Body of pancreas (tissue), 4 donors: ENCODE results near the gene OR5K4. TPM values are rescaled to one million over a fixed set of nuclear protein-coding genes. Genes with fewer than 3 reads are reported as not detected.

ENCODE experiments used
- ATAC-seq: fragments of 150-250 bp; one replicate; pipeline ENCODE4 v1.9.1; 2016
- DNase-seq, 4 donors: peaks; one replicate each; pipeline ENCODE4 v3.0.0-alpha.2; 2019
- H3K27ac ChIP-seq, 4 donors: fragments of 200-600 bp; sonication (generic); 1 replicate in 3 of 4; 2 replicates in 1 of 4; pipeline versions ENCODE4 v1.5.1 to v1.6.1; 2016 to 2019; ENCODE audit warnings: mild to moderate bottlenecking in 1 of 4, mixed read lengths in 1 of 4, moderate library complexity in 1 of 4
- H3K27me3 ChIP-seq, 2 donors: fragments of 200-600 bp; sonication (generic); one replicate each; pipeline ENCODE4 v1.6.0; 2016; ENCODE audit warnings: mild to moderate bottlenecking in 1 of 2
- H3K36me3 ChIP-seq, 2 donors: fragments of 200-600 bp; sonication (generic); replicated peaks in 1 of 2; 2 replicates each; pipeline ENCODE4 v1.5.1; 2016; ENCODE audit warnings: low read depth in 2 of 2; ENCODE audit not compliant: insufficient read depth in 1 of 2
- H3K4me1 ChIP-seq: fragments of 200-600 bp; sonication (generic); one replicate; pipeline ENCODE4 v1.6.0; 2016
- H3K4me3 ChIP-seq, 2 donors: fragments of 200-600 bp; sonication (generic); 1 replicate in 1 of 2; 2 replicates in 1 of 2; pipeline ENCODE4 v1.5.1; 2016 to 2019
- H3K9me3 ChIP-seq, 3 donors: fragments of 200-600 bp; sonication (generic); 1 replicate in 2 of 3; 2 replicates in 1 of 3; pipeline ENCODE4 v1.5.1; 2016
- POLR2A ChIP-seq, 3 donors: fragments of 450-650 bp; IDR thresholded peaks; one replicate each; pipeline ENCODE4 v1.6.1; 2016; ENCODE audit warnings: antibody characterized with exemption in 3 of 3, mild to moderate bottlenecking in 2 of 3
- WGBS, 2 donors: methylation state at CpG; one replicate each; pipeline ENCODE4 v1.1.5; 2017; 5-methylcytosine and 5-hydroxymethylcytosine counted together
- intact Hi-C: fragments of 100-400 bp; cut with DNase I; formaldehyde crosslinking; loops from one replicate; pipeline ENCODE4 v1.15.1; 2023
- total RNA-seq, 2 donors: library from RNA; depleted of rRNA; stranded (reverse); fragments of >200 nt; gene quantifications; one replicate each; pipeline ENCODE4 v1.1.0, GENCODE V29; 2016
- TF ChIP-seq, protein P1 (sequence below), 7 experiments: fragments of 450-650 bp in 4 of 7; fragments of 200-600 bp in 3 of 7; sonication (generic) in 3 of 7; IDR thresholded peaks; one replicate each; pipeline ENCODE4 v1.5.1; 2016 to 2019; ENCODE audit warnings: antibody characterized with exemption in 7 of 7

Gene OR5K4, protein sequence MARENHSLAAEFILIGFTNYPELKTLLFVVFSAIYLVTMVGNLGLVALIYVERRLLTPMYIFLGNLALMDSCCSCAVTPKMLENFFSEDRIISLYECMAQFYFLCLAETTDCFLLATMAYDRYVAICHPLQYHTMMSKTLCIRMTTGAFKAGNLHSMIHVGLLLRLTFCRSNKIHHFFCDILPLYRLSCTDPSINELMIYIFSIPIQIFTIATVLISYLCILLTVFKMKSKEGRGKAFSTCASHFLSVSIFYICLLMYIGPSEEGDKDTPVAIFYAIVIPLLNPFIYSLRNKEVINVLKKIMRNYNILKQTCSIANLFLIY
- total RNA-seq: not detected

DNA sequence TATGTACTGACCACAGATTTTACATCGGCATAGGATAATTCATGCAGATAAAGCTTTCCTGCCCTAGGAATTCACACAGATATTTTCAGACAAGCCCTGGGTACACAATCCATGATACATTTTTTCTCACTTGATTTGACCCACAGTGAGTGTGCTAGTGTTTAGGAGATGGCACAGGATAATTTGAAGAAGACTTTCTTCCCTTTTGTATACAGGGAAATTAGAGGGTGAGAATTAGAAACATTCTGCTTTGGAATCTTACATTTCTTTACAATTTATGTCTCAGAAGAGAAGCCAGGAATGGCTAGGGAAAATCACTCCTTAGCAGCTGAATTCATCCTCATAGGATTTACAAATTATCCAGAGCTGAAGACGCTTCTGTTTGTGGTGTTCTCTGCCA lies at the start of gene OR5K4:
TSS of gene OR5K4 (plus strand) at position 301 of the 400 bp plus-strand sequence. CDS start at position 301, 0 bp downstream.
- 52 to 60% methylated on average over 2 of the region's 2 CpGs for WGBS, 2 donors

DNA sequence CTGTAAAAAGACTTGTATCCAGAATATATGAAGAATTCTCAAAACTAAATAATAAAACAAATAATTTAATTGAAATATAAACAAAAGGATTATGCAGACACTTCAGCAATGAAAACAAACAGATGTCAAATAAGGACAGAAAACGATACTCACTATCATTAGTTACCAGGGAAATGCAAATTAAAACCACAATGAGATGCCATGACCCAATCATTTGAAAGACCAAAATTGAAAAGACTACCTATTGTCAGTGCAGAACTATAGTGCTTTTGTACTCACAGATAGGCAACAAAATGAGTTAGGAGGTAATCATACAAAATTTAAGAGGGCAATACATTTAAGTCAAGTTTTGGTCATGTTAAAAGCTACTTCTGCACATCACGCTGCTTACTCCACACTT lies 31.6 kb upstream of the OR5K4 start:
- ATAC-seq: no peak
- Histone ChIP-seq H3K27me3 (no peaks in the 10 kb centered on the region), H3K9me3 (no peaks in the 10 kb centered on the region), H3K36me3 (no peaks in the 10 kb centered on the region), H3K4me1 (peaks cover 9% of the 10 kb centered on the region), H3K4me3 (no peak overlapping the region), H3K27ac (no peak overlapping the region)
- intact Hi-C loops: no loop called here
- WGBS, 2 donors: 69 to 81% methylated on average over 2 of the region's 2 CpGs
- TF ChIP-seq, protein P1, sequence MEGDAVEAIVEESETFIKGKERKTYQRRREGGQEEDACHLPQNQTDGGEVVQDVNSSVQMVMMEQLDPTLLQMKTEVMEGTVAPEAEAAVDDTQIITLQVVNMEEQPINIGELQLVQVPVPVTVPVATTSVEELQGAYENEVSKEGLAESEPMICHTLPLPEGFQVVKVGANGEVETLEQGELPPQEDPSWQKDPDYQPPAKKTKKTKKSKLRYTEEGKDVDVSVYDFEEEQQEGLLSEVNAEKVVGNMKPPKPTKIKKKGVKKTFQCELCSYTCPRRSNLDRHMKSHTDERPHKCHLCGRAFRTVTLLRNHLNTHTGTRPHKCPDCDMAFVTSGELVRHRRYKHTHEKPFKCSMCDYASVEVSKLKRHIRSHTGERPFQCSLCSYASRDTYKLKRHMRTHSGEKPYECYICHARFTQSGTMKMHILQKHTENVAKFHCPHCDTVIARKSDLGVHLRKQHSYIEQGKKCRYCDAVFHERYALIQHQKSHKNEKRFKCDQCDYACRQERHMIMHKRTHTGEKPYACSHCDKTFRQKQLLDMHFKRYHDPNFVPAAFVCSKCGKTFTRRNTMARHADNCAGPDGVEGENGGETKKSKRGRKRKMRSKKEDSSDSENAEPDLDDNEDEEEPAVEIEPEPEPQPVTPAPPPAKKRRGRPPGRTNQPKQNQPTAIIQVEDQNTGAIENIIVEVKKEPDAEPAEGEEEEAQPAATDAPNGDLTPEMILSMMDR (IDR thresholded peaks at IDR 0.05): no peak
- no peak for TF ChIP-seq POLR2A (IDR thresholded peaks at IDR 0.05)
- no peak for DNase-seq

More for the DNA sequence above, at the start of gene OR5K4:
- Histone ChIP-seq H3K4me3 (no peak within 1 kb of the TSS), H3K27me3 (no peaks in the 10 kb centered on the region), H3K36me3 (no peaks in the 10 kb centered on the region), H3K4me1 (no peaks in the 10 kb centered on the region), H3K27ac (no peak within 1 kb of the TSS), H3K9me3 (no peaks in the 10 kb centered on the region)
- TF ChIP-seq, protein P1 (IDR thresholded peaks at IDR 0.05): no peak
- no peak for TF ChIP-seq POLR2A (IDR thresholded peaks at IDR 0.05)
- intact Hi-C loops: no loop called here
- no peak for ATAC-seq
- no peak for DNase-seq

DNA sequence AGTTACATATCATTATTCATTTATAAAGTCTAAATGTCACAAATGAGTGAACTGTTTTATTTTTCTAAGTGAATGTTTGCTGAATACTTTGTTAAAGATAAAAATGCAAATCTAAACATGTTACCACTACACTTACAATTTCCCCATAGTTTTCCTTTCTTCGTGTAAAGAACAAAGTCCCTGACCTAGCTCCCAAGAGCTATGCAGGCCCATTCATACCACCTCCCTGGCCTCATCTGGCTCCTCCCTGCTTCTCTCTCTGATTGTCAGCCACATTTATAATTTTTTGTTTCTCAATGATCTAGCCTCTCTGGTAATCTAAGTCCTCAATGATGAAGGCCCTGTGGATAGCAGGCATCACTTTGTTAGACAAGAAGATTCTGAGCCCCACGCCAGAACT lies 31.0 kb upstream of the OR5K4 start:
- DNase-seq (no peak), ATAC-seq (no peak)
- intact Hi-C loops: no loop called here
- H3K36me3 ChIP-seq: no peaks in the 10 kb centered on the region
- H3K27ac ChIP-seq: no peak overlapping the region
- H3K4me3 ChIP-seq: no peak overlapping the region
- peaks cover 9% of the 10 kb centered on the region for H3K4me1 ChIP-seq
- 61 to 65% methylated on average over 2 of the region's 2 CpGs for WGBS, 2 donors
- no peaks in the 10 kb centered on the region for H3K9me3 ChIP-seq
- no peak for TF ChIP-seq POLR2A (IDR thresholded peaks at IDR 0.05)
- TF ChIP-seq, protein P1 (IDR thresholded peaks at IDR 0.05): no peak
- no peaks in the 10 kb centered on the region for H3K27me3 ChIP-seq

DNA sequence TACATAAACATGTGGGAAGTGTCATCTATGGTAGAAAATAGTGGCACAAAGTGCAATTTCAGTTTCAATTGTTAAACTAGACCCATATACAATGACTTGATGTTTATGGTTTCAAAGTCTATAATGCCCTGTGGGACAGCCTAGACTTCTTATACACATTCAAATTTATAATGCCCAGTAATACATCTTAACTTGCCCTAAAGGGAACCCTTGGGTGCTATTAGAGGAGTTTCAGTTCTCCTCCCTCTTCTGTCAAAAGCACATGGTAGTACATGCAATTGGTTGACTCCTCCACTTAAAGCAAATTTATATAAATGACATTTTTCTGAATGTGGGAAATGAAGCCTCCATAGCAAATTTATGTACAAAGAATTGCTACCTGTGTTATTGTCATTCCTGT lies 30.2 kb upstream of the OR5K4 start:
- ATAC-seq: no peak
- Histone ChIP-seq H3K4me3 (no peak overlapping the region), H3K4me1 (peaks cover 9% of the 10 kb centered on the region), H3K27ac (no peak overlapping the region), H3K9me3 (no peaks in the 10 kb centered on the region), H3K27me3 (no peaks in the 10 kb centered on the region), H3K36me3 (no peaks in the 10 kb centered on the region)
- TF ChIP-seq POLR2A (IDR thresholded peaks at IDR 0.05): no peak
- TF ChIP-seq, protein P1 (IDR thresholded peaks at IDR 0.05): no peak
- intact Hi-C loops: no loop called here
- no peak for DNase-seq

DNA sequence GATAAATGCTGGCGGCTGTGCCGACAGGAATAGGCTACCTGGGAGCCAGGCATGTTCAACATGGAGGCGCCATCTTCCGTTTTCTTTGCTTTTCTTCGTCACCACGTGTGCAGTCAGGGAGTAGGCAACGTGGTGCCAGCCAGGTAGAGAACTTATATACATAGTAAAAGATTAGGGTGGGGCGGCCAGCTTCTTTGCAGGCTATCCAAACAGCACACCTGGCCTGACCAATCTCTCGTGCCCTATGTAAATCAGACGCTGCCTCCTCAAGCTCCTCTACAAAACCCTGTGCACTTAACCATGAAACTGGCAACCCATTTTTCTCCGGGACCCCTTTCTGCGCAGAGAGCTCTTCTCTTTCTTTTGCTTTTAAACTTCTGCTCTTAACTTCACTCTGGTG lies 28.6 kb upstream of the OR5K4 start:
- ATAC-seq: peak; percentile 82
- 39 to 59% methylated on average over 12 of the region's 12 CpGs for WGBS, 2 donors
- H3K27me3 ChIP-seq: no peaks in the 10 kb centered on the region
- H3K4me1 ChIP-seq: peaks cover 9% of the 10 kb centered on the region
- H3K4me3 ChIP-seq: peak overlapping the region in 1 of 2 donors; percentile 13
- TF ChIP-seq, protein P1 (IDR thresholded peaks at IDR 0.05): no peak
- TF ChIP-seq POLR2A (IDR thresholded peaks at IDR 0.05): no peak
- no peak overlapping the region for H3K27ac ChIP-seq
- peak; percentile 33 to 80 (median 59) for DNase-seq
- intact Hi-C loops: loop anchor here (5.0 kb wide), 1 partner anchor 283 kb away; no protein-coding TSS in a partner anchor
- H3K36me3 ChIP-seq: no peaks in the 10 kb centered on the region
- H3K9me3 ChIP-seq: no peaks in the 10 kb centered on the region
